Activated CD4-positive, alpha-beta T cell treated with anti-CD3 and anti-CD28 coated beads, Interleukin-2, Interleukin-4, amounts not matched to agents 100 ng/mL and 50 ng/mL, durations not matched to agents 16 hours and 8 hours (primary cell): ENCODE data around the gene CTNNBIP1.
"Not testable (repeated sequence)": the region's sequence is repeated elsewhere in the genome, so short reads cannot be mapped to it uniquely, and the experiment has no call there.

Experiments used
- DNase-seq: peaks from one replicate; pipeline ENCODE4 v3.0.0-alpha.2; 2020; ENCODE audit warnings: low spot score

The CTNNBIP1 gene

GRCh38 chr1:9827558-9828185 lies 82.4 kb downstream of the CTNNBIP1 start:
- no peak for DNase-seq

GRCh38 chr1:9826616-9827015 lies 83.5 kb downstream of the CTNNBIP1 start:
- DNase-seq: no peak

- no peak for DNase-seq
Measured at GRCh38 chr1:9826087-9826486, 84.0 kb downstream of the CTNNBIP1 start.

GRCh38 chr1:9825093-9826074 lies 84.7 kb downstream of the CTNNBIP1 start:
- DNase-seq: peak; percentile 39

- no peak for DNase-seq
Measured at GRCh38 chr1:9824702-9825089, 85.4 kb downstream of the CTNNBIP1 start.

- peak; percentile 94 for DNase-seq
Measured at GRCh38 chr1:9823943-9824701, 85.9 kb downstream of the CTNNBIP1 start, which contains the start of gene CLSTN1. Gene CLSTN1, minus strand, starts transcription at chr1:9823965. Its CDS starts 232 bp downstream, at chr1:9823733.

- no peak for DNase-seq
Measured at GRCh38 chr1:9823693-9823942, 86.5 kb downstream of the CTNNBIP1 start.

- peak; percentile 23 for DNase-seq
Measured at GRCh38 chr1:9822897-9823692, 87.0 kb downstream of the CTNNBIP1 start.

GRCh38 chr1:9822490-9822889 lies 87.6 kb downstream of the CTNNBIP1 start:
- no peak for DNase-seq

- no peak for DNase-seq
Measured at GRCh38 chr1:9821710-9822109, 88.4 kb downstream of the CTNNBIP1 start.

GRCh38 chr1:9820521-9820920 lies 89.5 kb downstream of the CTNNBIP1 start:
- no peak for DNase-seq

- no peak for DNase-seq
Measured at GRCh38 chr1:9817734-9818133, 92.3 kb downstream of the CTNNBIP1 start.

- DNase-seq: no peak
Measured at GRCh38 chr1:9816199-9816598, 93.9 kb downstream of the CTNNBIP1 start.

- no peak for DNase-seq
Measured at GRCh38 chr1:9815150-9815549, 94.9 kb downstream of the CTNNBIP1 start.

GRCh38 chr1:9814619-9815018 lies 95.5 kb downstream of the CTNNBIP1 start:
- no peak for DNase-seq

GRCh38 chr1:9811239-9811966 lies 98.7 kb downstream of the CTNNBIP1 start:
- no peak for DNase-seq

- no peak for DNase-seq
Measured at GRCh38 chr1:9809100-9809510, 101.0 kb downstream of the CTNNBIP1 start.

GRCh38 chr1:9808459-9808858 lies 101.6 kb downstream of the CTNNBIP1 start:
- DNase-seq: no peak

- DNase-seq: no peak
Measured at GRCh38 chr1:9807541-9807940, 102.5 kb downstream of the CTNNBIP1 start.

- DNase-seq: not testable (repeated sequence)
Measured at GRCh38 chr1:9805972-9806371, 104.1 kb downstream of the CTNNBIP1 start.

GRCh38 chr1:9805006-9805508 lies 105.0 kb downstream of the CTNNBIP1 start:
- no peak for DNase-seq
